Naive thymus-derived CD8-positive, alpha-beta T cell (primary cell): Measurements from ENCODE around the gene BSND. TPM values are rescaled to one million over a fixed set of nuclear protein-coding genes. Genes with fewer than 3 reads are reported as not detected.

Experiments used
- ATAC-seq, 2 donors: fragments of 150-1000 bp; cut with Tn5 transposase in 1 of 2; sonication (Bioruptor Pico), chemical (Tn5 transposase) in 1 of 2; 1 replicate in 1 of 2; 2 replicates in 1 of 2; pipeline ENCODE4 v1.10.0; 2021; ENCODE audit warnings: mild to moderate bottlenecking in 2 of 2, moderate library complexity in 2 of 2
- POLR2A ChIA-PET: fragments of 350-600 bp; sonication (Branson Sonifier 250); formaldehyde crosslinking; loops from one replicate; lab custom pipeline; 2021; ENCODE audit warnings: antibody characterized with exemption; lab: Charles Lee
- DNase-seq, 10 donors: peaks; one replicate each; pipeline versions ENCODE4 v3.0.0 to v3.0.0-alpha.2; 2020 to 2022
- H3K27ac Mint-ChIP-seq, 10 donors: one replicate each; pipeline ENCODE4 v1.8.0; 2020 to 2022; ENCODE audit warnings: mild to moderate bottlenecking in 10 of 10, mixed read lengths in 10 of 10, moderate library complexity in 4 of 10, inconsistent platforms in 1 of 10
- H3K27me3 Mint-ChIP-seq, 5 donors: one replicate each; pipeline ENCODE4 v1.8.0; 2021 to 2022; ENCODE audit warnings: mixed read lengths in 5 of 5
- H3K36me3 Mint-ChIP-seq, 3 donors: one replicate each; pipeline ENCODE4 v1.8.0; 2020 to 2022; ENCODE audit warnings: mixed read lengths in 3 of 3, mild to moderate bottlenecking in 2 of 3, inconsistent platforms in 1 of 3
- H3K4me1 Mint-ChIP-seq, 4 donors: one replicate each; pipeline ENCODE4 v1.8.0; 2021 to 2022; ENCODE audit warnings: mixed read lengths in 4 of 4
- H3K4me3 Mint-ChIP-seq, 10 donors: one replicate each; pipeline ENCODE4 v1.8.0; 2020 to 2022; ENCODE audit warnings: mild to moderate bottlenecking in 10 of 10, mixed read lengths in 10 of 10, moderate library complexity in 6 of 10, inconsistent platforms in 1 of 10
- H3K9me3 Mint-ChIP-seq, 9 donors: one replicate each; pipeline ENCODE4 v1.8.0; 2020 to 2022; ENCODE audit warnings: mixed read lengths in 9 of 9, mild to moderate bottlenecking in 3 of 9, inconsistent platforms in 1 of 9, moderate library complexity in 1 of 9
- polyA plus RNA-seq, 3 donors: library from polyadenylated mRNA; unstranded; fragments of 300-500 nt; fragmentation: Illumina TruSeq; gene quantifications; one replicate each; pipeline ENCODE4 v1.2.3, GENCODE V29; 2021
- total RNA-seq, 8 experiments: library from RNA in 2 of 8; stranded (reverse) in 2 of 8; gene quantifications; one replicate each; pipeline ENCODE4 v1.2.3 and lab custom pipeline; 2021 to 2026

BSND gene
- total and polyA plus RNA-seq, 5 experiments from 2014 or later = not detected

- no peaks in the 10 kb centered on the region for H3K36me3 Mint-ChIP-seq
- no peaks in the 10 kb centered on the region for H3K9me3 Mint-ChIP-seq
- POLR2A ChIA-PET = no interaction called here
- ATAC-seq (no peak), DNase-seq (no peak)
- peaks cover 0 to 5% (median 0%) of the 10 kb centered on the region in 5 donors for H3K27me3 Mint-ChIP-seq
- no peak overlapping the region for H3K4me3 Mint-ChIP-seq
- H3K4me1 Mint-ChIP-seq = peaks cover 0 to 2% (median under 1%) of the 10 kb centered on the region in 4 donors
- peak overlapping the region in 1 of 10 donors; percentile 70 for H3K27ac Mint-ChIP-seq
These were observed 58.7 kb downstream of the BSND start for GRCh38 chr1:55057270-55057955.

- Mint-ChIP-seq H3K9me3 (no peaks in the 10 kb centered on the region), H3K27ac (peak overlapping the region in 1 of 10 donors; percentile 70), H3K27me3 (peaks cover 0 to 5% (median 0%) of the 10 kb centered on the region in 5 donors), H3K36me3 (no peaks in the 10 kb centered on the region), H3K4me3 (no peak overlapping the region), H3K4me1 (peaks cover 0 to 2% (median under 1%) of the 10 kb centered on the region in 4 donors)
- no peak for ATAC-seq
- POLR2A ChIA-PET = interaction anchor here (0.6 kb wide), 1 partner anchor 56 kb away, joined by 4 read pairs; no protein-coding TSS in a partner anchor
- no peak for DNase-seq
These were observed 59.2 kb downstream of the BSND start for GRCh38 chr1:55057956-55058298.

DNA sequence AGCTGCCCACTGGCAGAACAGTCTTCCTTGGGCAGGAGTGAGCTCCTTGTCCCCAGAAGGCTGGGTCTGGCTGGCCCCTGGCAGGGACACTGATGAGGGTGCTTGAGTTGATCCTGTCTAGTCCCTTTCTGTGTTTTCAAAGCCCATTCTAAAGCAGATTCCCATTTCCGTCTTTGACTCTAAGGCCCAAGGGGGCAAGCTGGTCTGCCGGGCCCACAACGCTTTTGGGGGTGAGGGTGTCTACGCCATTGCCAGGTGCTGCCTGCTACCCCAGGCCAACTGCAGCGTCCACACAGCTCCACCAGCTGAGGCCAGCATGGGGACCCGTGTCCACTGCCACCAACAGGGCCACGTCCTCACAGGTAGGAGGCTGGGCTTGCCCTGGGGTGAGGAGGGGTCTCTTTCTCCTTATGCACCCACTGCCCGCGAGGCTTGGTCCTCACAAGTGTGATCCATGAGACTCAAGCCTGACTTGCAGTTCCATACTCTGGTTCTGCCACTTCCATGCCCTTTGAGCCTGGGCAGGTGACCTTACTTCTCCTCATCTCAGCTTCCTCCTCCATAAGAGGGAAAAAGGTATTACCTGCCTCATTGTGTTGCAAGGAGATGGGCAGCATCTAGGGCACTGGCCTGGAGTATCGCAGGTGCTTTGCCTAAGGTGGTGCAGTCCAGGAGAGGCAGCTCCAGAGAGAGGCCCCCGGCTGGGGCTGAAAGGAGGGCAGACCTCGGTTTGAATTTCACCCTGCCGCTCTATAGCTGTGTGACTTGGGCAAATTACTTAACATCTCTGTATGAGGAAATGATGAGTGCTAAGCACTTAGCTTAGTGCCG, 60.8 kb downstream of the BSND start:
- peaks cover 0 to 2% (median under 1%) of the 10 kb centered on the region in 4 donors for H3K4me1 Mint-ChIP-seq
- H3K27me3 Mint-ChIP-seq = peaks cover 0 to 5% (median 0%) of the 10 kb centered on the region in 5 donors
- H3K4me3 Mint-ChIP-seq = no peak overlapping the region
- H3K9me3 Mint-ChIP-seq = no peaks in the 10 kb centered on the region
- POLR2A ChIA-PET = no interaction called here
- no peak for ATAC-seq
- DNase-seq = no peak
- H3K36me3 Mint-ChIP-seq = no peaks in the 10 kb centered on the region
- no peak overlapping the region for H3K27ac Mint-ChIP-seq

GRCh38 chr1:55060133-55060999, 61.6 kb downstream of the BSND start:
- ATAC-seq (no peak), DNase-seq (no peak)
- no peaks in the 10 kb centered on the region for H3K36me3 Mint-ChIP-seq
- no peaks in the 10 kb centered on the region for H3K9me3 Mint-ChIP-seq
- POLR2A ChIA-PET = no interaction called here
- no peak overlapping the region for H3K27ac Mint-ChIP-seq
- H3K4me3 Mint-ChIP-seq = no peak overlapping the region
- H3K4me1 Mint-ChIP-seq = peaks cover 0 to 2% (median under 1%) of the 10 kb centered on the region in 4 donors
- H3K27me3 Mint-ChIP-seq = peaks cover 0 to 5% (median 0%) of the 10 kb centered on the region in 5 donors

DNA sequence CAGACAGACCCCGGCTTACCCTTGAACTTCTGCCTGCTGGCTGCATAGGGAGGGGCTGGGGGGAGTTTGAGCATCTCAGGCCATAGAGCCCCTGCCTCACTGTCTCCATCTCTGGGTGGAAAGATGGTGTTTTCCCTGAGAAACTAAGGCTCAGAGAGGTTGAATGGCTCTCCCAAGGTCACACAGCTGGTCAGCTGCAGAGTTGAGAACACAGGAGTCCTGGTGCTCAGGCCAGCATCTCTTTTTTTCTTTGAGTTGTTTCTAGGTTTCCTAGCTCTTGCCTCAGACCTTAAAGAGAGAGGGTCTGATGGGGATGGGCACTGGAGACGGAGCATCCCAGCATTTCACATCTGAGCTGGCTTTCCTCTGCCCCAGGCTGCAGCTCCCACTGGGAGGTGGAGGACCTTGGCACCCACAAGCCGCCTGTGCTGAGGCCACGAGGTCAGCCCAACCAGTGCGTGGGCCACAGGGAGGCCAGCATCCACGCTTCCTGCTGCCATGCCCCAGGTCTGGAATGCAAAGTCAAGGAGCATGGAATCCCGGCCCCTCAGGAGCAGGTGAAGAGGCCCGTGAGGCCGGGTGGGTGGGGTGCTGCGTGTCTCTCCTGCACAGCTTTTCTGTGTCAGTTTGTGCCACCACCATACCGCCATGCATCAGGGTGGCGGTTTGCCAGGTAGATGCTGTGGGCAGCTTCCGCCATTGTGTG, 62.4 kb downstream of the BSND start:
- DNase-seq (no peak), ATAC-seq (no peak)
- POLR2A ChIA-PET = no interaction called here

More for the DNA sequence above, 62.4 kb downstream of the BSND start:
- Mint-ChIP-seq H3K27ac (no peak overlapping the region), H3K36me3 (no peaks in the 10 kb centered on the region), H3K4me3 (no peak overlapping the region), H3K27me3 (peaks cover 0 to 5% (median 0%) of the 10 kb centered on the region in 5 donors), H3K4me1 (peaks cover 0 to 2% (median under 1%) of the 10 kb centered on the region in 4 donors), H3K9me3 (no peaks in the 10 kb centered on the region)

Other genes with a start within 250 kb of the BSND start
- gene PARS2, start 234.4 kb upstream of the BSND start, total RNA-seq = 1 to 10 TPM; 3.2 to 3.3 TPM
- 1 to 10 TPM; 1.0 to 4.1 (median 2.5) TPM for gene PARS2, start 234.4 kb upstream of the BSND start, polyA plus RNA-seq
- gene TTC22, start 197.6 kb upstream of the BSND start, total RNA-seq = 10 to 100 TPM; 10.8 to 12.6 TPM
- 1 to 10 TPM; 1.7 to 3.2 (median 2.9) TPM for gene TTC22, start 197.6 kb upstream of the BSND start, polyA plus RNA-seq
- gene DHCR24, start 111.7 kb upstream of the BSND start, total RNA-seq = 1 to 10 TPM; 4.0 to 4.2 TPM
- 1 to 10 TPM; 1.8 to 3.4 (median 3.4) TPM for gene DHCR24, start 111.7 kb upstream of the BSND start, polyA plus RNA-seq
- not detected for gene TMEM61, start 18.3 kb upstream of the BSND start, total RNA-seq
- gene TMEM61, start 18.3 kb upstream of the BSND start, polyA plus RNA-seq = not detected
- not detected for gene PCSK9, start 40.6 kb downstream of the BSND start, total RNA-seq
- not detected for gene PCSK9, start 40.6 kb downstream of the BSND start, polyA plus RNA-seq
- gene USP24, start 216.4 kb downstream of the BSND start, total RNA-seq = 10 to 100 TPM; 78.8 to 81.1 TPM
- gene USP24, start 216.4 kb downstream of the BSND start, polyA plus RNA-seq = 1 to 10 TPM; 5.5 to 8.4 (median 6.0) TPM